DND-41 (cell line): ENCODE results near the gene LRRC31.

Source experiments
- ATAC-seq: fragments of 200-7000 bp; cut with Tn5 transposase; 3 replicates; pipeline ENCODE4 v1.9.1; 2021; ENCODE audit warnings: low read depth; ENCODE audit not compliant: insufficient read depth
- DNase-seq: peaks from one replicate; pipeline ENCODE4 v3.0.0-alpha.2; 2020
- H2AFZ ChIP-seq: 2 replicates; pipeline ENCODE4 v1.6.0; 2012; ENCODE audit warnings: low read depth, low read length
- H3K27ac ChIP-seq: 2 replicates; pipeline ENCODE4 v1.5.1; 2012; ENCODE audit warnings: low read length, inconsistent platforms
- H3K27me3 ChIP-seq: fragments of 200-600 bp; sonication (generic); 2 replicates; pipeline ENCODE4 v1.6.0; 2012; ENCODE audit warnings: low read length, mild to moderate bottlenecking, inconsistent platforms; ENCODE audit not compliant: insufficient read depth, poor library complexity
- H3K36me3 ChIP-seq: 2 replicates; pipeline ENCODE4 v1.5.1; 2012; ENCODE audit warnings: low read length, inconsistent platforms; ENCODE audit not compliant: insufficient read depth
- H3K4me1 ChIP-seq: 2 replicates; pipeline ENCODE4 v1.5.1; 2012; ENCODE audit warnings: mild to moderate bottlenecking, low read length; ENCODE audit not compliant: insufficient read depth
- H3K4me2 ChIP-seq: 2 replicates; pipeline ENCODE4 v1.6.0; 2012; ENCODE audit warnings: mild to moderate bottlenecking, moderate library complexity, low read length, inconsistent platforms; ENCODE audit not compliant: insufficient read depth
- H3K4me3 ChIP-seq, 2 experiments: fragments of 200-600 bp in 1 of 2; shearing (Covaris generic) in 1 of 2; 2 replicates each; pipeline ENCODE4 v1.5.1; 2012 to 2016; ENCODE audit warnings: inconsistent platforms in 2 of 2, low read length in 2 of 2, mild to moderate bottlenecking in 2 of 2, low read depth in 1 of 2, moderate library complexity in 1 of 2
- H3K79me2 ChIP-seq: 2 replicates; pipeline ENCODE4 v1.6.0; 2012; ENCODE audit warnings: low read length, inconsistent platforms; ENCODE audit not compliant: insufficient read depth
- H3K9ac ChIP-seq: 2 replicates; pipeline ENCODE4 v1.6.0; 2012; ENCODE audit warnings: low read depth, mild to moderate bottlenecking, inconsistent platforms, low read length, moderate library complexity
- H3K9me3 ChIP-seq: 2 replicates; pipeline ENCODE4 v1.5.1; 2012; ENCODE audit warnings: low read length, moderate library complexity, mild to moderate bottlenecking, inconsistent platforms; ENCODE audit not compliant: insufficient read depth, severe bottlenecking
- H4K20me1 ChIP-seq: 2 replicates; pipeline ENCODE4 v1.6.0; 2012; ENCODE audit warnings: low read length; ENCODE audit not compliant: insufficient read depth
- CTCF ChIP-seq: IDR thresholded peaks from 2 replicates; pipeline ENCODE4 v1.5.1; 2012; ENCODE audit warnings: borderline replicate concordance, low read length, moderate library complexity, mild to moderate bottlenecking; ENCODE audit not compliant: poor library complexity, severe bottlenecking; ENCODE audit errors: extremely low read depth
- EZH2 ChIP-seq: IDR thresholded peaks from 3 replicates; pipeline ENCODE4 v1.6.1; 2012; ENCODE audit warnings: borderline replicate concordance, low read depth, mild to moderate bottlenecking, moderate library complexity, low read length, inconsistent platforms; ENCODE audit not compliant: severe bottlenecking

LRRC31 gene

DNA sequence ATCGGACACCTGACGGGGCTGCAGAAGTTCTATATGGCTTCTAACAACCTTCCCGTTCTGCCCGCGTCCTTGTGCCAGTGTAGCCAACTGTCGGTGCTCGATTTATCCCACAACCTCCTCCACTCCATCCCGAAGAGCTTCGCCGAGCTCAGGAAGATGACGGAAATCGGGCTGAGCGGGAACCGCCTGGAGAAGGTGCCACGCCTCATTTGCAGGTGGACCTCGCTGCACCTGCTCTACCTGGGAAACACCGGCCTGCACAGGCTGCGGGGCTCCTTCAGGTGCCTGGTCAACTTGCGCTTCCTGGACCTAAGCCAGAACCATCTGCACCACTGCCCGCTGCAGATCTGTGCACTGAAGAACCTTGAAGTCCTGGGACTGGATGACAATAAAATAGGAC is 47.2 kb downstream of the LRRC31 start:
- Histone ChIP-seq H3K27ac (no peak overlapping the region), H3K27me3 (peaks cover 6% of the 10 kb centered on the region), H3K36me3 (no peaks in the 10 kb centered on the region), H4K20me1 (no peaks in the 10 kb centered on the region), H3K79me2 (no peaks in the 10 kb centered on the region), H3K9ac (no peak overlapping the region), H3K9me3 (no peaks in the 10 kb centered on the region), H3K4me1 (no peaks in the 10 kb centered on the region), H3K4me3 (no peak overlapping the region), H2AFZ (no peak overlapping the region), H3K4me2 (no peak overlapping the region)
- no peak for DNase-seq
- no peak for ATAC-seq
- no peak for TF ChIP-seq CTCF
- TF ChIP-seq EZH2 = no peak

- no peaks in the 10 kb centered on the region for H3K79me2 ChIP-seq
- peaks cover 6% of the 10 kb centered on the region for H3K27me3 ChIP-seq
- H4K20me1 ChIP-seq = no peaks in the 10 kb centered on the region
- no peaks in the 10 kb centered on the region for H3K36me3 ChIP-seq
- no peak overlapping the region for H3K27ac ChIP-seq
- H3K4me1 ChIP-seq = no peaks in the 10 kb centered on the region
- ATAC-seq = no peak
- TF ChIP-seq CTCF (no peak), EZH2 (no peak)
- H2AFZ ChIP-seq = no peak overlapping the region
- no peak overlapping the region for H3K4me3 ChIP-seq
- DNase-seq = no peak
- no peak overlapping the region for H3K4me2 ChIP-seq
- H3K9ac ChIP-seq = no peak overlapping the region
- H3K9me3 ChIP-seq = no peaks in the 10 kb centered on the region
Measured at GRCh38 chr3:169822091-169822490, 47.6 kb downstream of the LRRC31 start.

DNA sequence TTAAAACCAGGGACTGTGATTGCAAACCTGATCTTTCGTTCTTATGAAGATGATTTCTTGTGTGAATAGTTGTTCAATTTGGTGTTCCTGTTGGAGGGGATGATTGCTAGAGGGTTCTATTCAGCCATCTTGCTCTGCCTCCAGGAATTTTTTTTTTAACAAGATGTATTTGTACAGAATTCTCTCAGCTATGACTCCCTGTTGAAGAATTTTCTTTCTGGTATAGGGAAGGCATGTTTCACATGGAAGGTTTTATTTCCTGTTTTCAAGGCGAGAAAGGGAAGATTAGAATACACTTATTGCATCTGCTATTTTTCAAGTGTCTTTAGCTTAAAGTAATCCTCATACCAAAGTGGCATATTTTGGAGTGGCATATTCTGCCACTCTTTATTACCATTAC is 51.4 kb downstream of the LRRC31 start:
- no peaks in the 10 kb centered on the region for H4K20me1 ChIP-seq
- H3K36me3 ChIP-seq = no peaks in the 10 kb centered on the region
- H3K4me2 ChIP-seq = no peak overlapping the region
- H3K27me3 ChIP-seq = peaks cover 6% of the 10 kb centered on the region
- H3K79me2 ChIP-seq = no peaks in the 10 kb centered on the region
- DNase-seq = no peak
- TF ChIP-seq CTCF (no peak), EZH2 (no peak)
- ATAC-seq = no peak
- no peak overlapping the region for H3K9ac ChIP-seq
- H3K27ac ChIP-seq = no peak overlapping the region
- peaks cover 7% of the 10 kb centered on the region for H3K9me3 ChIP-seq
- H3K4me1 ChIP-seq = peaks cover 10% of the 10 kb centered on the region
- H3K4me3 ChIP-seq = no peak overlapping the region
- no peak overlapping the region for H2AFZ ChIP-seq

- H3K9me3 ChIP-seq = peaks cover 7% of the 10 kb centered on the region
- H3K4me1 ChIP-seq = peaks cover 35% of the 10 kb centered on the region
- no peaks in the 10 kb centered on the region for H3K36me3 ChIP-seq
- no peaks in the 10 kb centered on the region for H3K79me2 ChIP-seq
- peaks cover 23% of the 10 kb centered on the region for H3K27me3 ChIP-seq
- no peak overlapping the region for H3K27ac ChIP-seq
- TF ChIP-seq EZH2 (no peak), CTCF (no peak)
- H3K9ac ChIP-seq = no peak overlapping the region
- DNase-seq (no peak), ATAC-seq (no peak)
- H2AFZ ChIP-seq = no peak overlapping the region
- H3K4me2 ChIP-seq = no peak overlapping the region
- no peaks in the 10 kb centered on the region for H4K20me1 ChIP-seq
- H3K4me3 ChIP-seq = no peak overlapping the region
Measured at GRCh38 chr3:169815590-169816150, 54.1 kb downstream of the LRRC31 start.
